ENCODE data around the gene DENND5A.
A peak's percentile ranks its signal among the peaks of the same experiment; 100 is the strongest.

Gene DENND5A

DNA sequence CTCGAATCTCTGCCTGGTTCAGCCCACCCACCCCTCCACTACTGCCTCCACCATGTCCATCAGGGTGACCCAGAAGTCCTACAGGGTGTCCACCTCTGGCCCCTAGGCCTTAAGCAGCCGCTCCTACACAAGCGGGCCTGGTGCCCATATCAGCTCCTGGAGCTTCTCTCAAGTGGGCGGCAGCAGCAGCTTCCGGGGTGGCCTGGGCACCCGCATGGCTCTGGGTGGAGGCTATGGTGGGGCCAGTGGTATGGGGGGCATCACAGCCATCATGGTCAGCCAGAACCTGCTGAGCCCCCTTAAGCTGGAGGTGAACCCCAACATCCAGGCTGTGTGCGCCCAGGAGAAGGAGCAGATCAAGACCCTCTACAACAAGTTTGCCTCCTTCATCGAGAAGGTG, 170.7 kb downstream of the DENND5A start:
- Histone ChIP-seq H3K9me3 (no peaks in the 10 kb centered on the region), H3K4me2 (no peak overlapping the region), H3K4me1 (peaks cover 5% of the 10 kb centered on the region; the same call in 1 of the 2 replicates), H3K27ac (no peak overlapping the region), H3K27me3 (peaks cover 51% of the 10 kb centered on the region), H4K20me1 (peaks cover 21% of the 10 kb centered on the region; the same call in 1 of the 2 replicates), H3K9ac (no peak overlapping the region), H3K4me3 (no peak overlapping the region), H3K36me3 (no peaks in the 10 kb centered on the region)
- TF ChIP-seq Cebpa-rat (IDR thresholded peaks at IDR 0.05): no peak

DNA sequence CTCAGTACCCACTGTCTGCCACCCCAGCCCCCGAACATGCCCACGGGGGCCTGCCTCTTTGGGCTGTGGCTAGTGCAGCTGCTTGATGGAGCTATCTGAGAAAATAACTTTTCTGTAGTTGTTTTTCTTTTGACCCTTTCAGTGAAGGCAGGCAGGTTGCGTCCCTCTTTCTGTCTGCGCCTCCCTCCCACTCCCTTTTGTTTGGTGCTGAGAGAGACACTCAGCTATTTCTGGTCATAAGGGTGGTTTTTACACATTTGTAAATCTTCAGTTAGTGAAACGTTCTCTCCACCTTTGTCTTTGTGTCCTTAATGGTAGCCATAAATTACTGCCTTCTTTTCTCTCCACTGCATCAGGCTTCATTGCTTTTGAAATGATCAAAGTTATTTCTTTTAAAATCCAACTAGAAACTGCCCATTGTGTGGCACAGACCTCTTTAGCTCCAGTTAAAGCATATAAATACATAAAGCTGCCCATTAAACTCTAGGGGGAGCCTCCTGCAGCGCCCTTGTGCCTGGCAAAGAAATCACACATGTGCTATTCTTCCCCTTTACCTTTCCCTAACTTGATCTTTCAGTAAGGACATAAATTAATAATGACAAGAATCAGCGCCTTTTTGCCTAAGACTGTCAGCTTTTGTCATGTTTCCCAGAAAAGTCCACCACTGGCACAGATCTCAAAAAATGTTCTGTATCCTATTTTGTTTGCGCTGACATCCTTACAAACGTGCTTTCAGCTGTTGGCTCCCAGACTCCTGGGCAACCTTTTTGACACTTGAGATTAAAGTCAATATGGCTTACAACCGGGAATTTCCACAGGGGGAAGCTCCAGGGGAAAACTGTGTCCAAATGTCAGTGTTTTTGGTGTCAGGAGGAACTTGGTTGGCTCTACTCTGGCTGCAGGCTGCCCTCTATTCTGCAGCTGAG, 172.0 kb downstream of the DENND5A start:
- TF ChIP-seq Cebpa-rat (IDR thresholded peaks at IDR 0.05): no peak
- peaks cover 64% of the 10 kb centered on the region for H3K27me3 ChIP-seq
- peaks cover 5% of the 10 kb centered on the region; the same call in 1 of the 2 replicates for H3K4me1 ChIP-seq
- H3K4me2 ChIP-seq: no peak overlapping the region
- no peak overlapping the region for H3K9ac ChIP-seq
- no peaks in the 10 kb centered on the region for H3K9me3 ChIP-seq
- no peaks in the 10 kb centered on the region for H3K36me3 ChIP-seq
- peaks cover 21% of the 10 kb centered on the region; the same call in 1 of the 2 replicates for H4K20me1 ChIP-seq
- no peak overlapping the region for H3K4me3 ChIP-seq
- no peak overlapping the region for H3K27ac ChIP-seq

GRCh38 chr11:9092072-9092471, 173.1 kb downstream of the DENND5A start:
- Histone ChIP-seq H3K9me3 (no peaks in the 10 kb centered on the region), H3K4me2 (peak overlapping the region; percentile 78), H4K20me1 (peaks cover 21% of the 10 kb centered on the region; the same call in 1 of the 2 replicates), H3K36me3 (no peaks in the 10 kb centered on the region), H3K27ac (no peak overlapping the region), H3K9ac (no peak overlapping the region), H3K27me3 (peaks cover 65% of the 10 kb centered on the region), H3K4me1 (peaks cover 5% of the 10 kb centered on the region; the same call in 1 of the 2 replicates), H3K4me3 (no peak overlapping the region)
- TF ChIP-seq Cebpa-rat (IDR thresholded peaks at IDR 0.05): no peak

DNA sequence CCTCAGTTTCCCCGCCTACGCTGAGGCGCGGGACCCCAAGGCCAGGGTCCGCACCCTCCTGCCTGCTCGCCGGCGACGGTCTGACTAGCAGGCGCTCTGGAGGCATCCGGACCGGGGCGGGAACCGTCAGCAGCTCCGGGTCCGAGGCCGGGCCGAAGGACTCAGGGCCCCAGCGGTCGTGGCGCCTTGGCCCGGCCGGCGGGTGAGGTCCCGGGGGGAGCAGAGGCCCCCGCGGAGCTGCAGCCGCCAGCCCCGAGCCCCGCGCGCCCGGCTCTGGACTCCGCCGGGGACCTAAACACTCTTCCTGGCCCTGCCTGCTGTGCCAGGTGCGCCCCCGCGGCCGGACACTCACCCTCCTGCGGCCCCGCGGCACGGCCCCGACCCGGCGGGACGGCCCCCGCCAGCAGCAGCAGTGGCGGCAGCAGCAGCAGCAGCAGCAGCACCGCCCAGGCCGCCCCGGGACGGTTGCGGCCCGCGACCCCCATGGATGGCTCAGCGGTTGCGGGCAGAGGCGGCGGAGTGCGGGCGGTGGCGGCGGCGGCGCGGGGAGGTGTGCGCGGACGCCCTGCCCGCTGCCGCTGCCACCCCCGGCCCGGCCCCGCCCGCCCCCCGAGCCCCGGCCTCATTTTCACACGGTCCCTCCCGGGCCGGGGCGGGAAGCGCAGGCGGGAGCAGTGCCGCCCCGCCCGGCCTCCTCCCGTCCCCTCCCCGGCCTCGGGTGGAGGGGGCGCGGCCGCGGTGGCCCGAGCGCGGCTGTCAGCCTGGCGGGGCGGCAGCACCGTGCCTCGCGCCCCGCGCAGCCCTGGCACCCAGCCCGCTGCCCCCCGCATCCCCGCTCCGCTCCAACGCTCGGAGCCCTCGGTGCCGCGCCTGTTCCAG, 173.9 kb downstream of the DENND5A start, which contains the start of gene SCUBE2:
Gene SCUBE2, minus strand, starts transcription at position 556 of the 879 bp plus-strand sequence. Its CDS starts 71 bp downstream, at position 485.
- no peak within 1 kb of the TSS for H3K9ac ChIP-seq
- H3K4me2 ChIP-seq: peak within 1 kb of the TSS; percentile 78
- no peaks in the 10 kb centered on the region for H3K36me3 ChIP-seq
- H3K4me3 ChIP-seq: peak within 1 kb of the TSS; percentile 63
- peaks cover 5% of the 10 kb centered on the region; the same call in 1 of the 2 replicates for H3K4me1 ChIP-seq
- H3K27me3 ChIP-seq: peaks cover 65% of the 10 kb centered on the region
- no peaks in the 10 kb centered on the region for H3K9me3 ChIP-seq
- H3K27ac ChIP-seq: no peak within 1 kb of the TSS
- peaks cover 21% of the 10 kb centered on the region; the same call in 1 of the 2 replicates for H4K20me1 ChIP-seq
- TF ChIP-seq Cebpa-rat (IDR thresholded peaks at IDR 0.05): no peak

GRCh38 chr11:9090488-9091043, 174.6 kb downstream of the DENND5A start:
- Histone ChIP-seq H3K4me1 (peaks cover 5% of the 10 kb centered on the region; the same call in 1 of the 2 replicates), H3K4me2 (peak overlapping the region; percentile 78; the same call in 1 of the 2 replicates), H3K4me3 (peak overlapping the region; percentile 63), H3K27me3 (peaks cover 65% of the 10 kb centered on the region), H3K9me3 (no peaks in the 10 kb centered on the region), H3K36me3 (no peaks in the 10 kb centered on the region), H3K27ac (no peak overlapping the region), H3K9ac (no peak overlapping the region), H4K20me1 (peaks cover 21% of the 10 kb centered on the region; the same call in 1 of the 2 replicates)
- TF ChIP-seq Cebpa-rat (IDR thresholded peaks at IDR 0.05): no peak

DNA sequence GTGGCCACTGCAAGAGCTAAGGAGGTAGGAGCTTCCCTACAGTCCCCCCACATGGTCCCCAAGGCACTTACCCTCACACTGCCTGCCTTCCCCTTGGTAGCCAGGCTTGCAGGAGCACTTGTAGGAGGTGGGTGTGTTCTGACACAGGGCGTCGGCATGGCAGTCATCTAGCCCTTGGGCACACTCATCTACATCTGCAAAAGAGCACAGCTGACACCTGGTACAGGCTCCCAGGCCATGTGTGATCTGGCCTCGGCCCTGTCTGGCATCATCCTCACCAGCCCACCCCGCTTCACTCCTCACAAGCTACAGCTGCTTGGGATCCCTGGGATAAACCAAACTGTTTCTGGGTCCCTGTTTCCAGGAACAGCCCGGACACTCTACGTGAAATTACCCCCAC, 175.5 kb downstream of the DENND5A start:
- Histone ChIP-seq H3K9ac (no peak overlapping the region), H3K36me3 (no peaks in the 10 kb centered on the region), H3K4me2 (no peak overlapping the region), H3K27ac (no peak overlapping the region), H3K9me3 (no peaks in the 10 kb centered on the region), H4K20me1 (peaks cover 21% of the 10 kb centered on the region; the same call in 1 of the 2 replicates), H3K27me3 (peaks cover 64% of the 10 kb centered on the region), H3K4me1 (peaks cover 5% of the 10 kb centered on the region; the same call in 1 of the 2 replicates), H3K4me3 (no peak overlapping the region)
- TF ChIP-seq Cebpa-rat (IDR thresholded peaks at IDR 0.05): no peak

- Histone ChIP-seq H3K4me3 (no peak overlapping the region), H3K9ac (no peak overlapping the region), H4K20me1 (peaks cover 21% of the 10 kb centered on the region; the same call in 1 of the 2 replicates), H3K27ac (no peak overlapping the region), H3K4me1 (peaks cover 5% of the 10 kb centered on the region; the same call in 1 of the 2 replicates), H3K4me2 (no peak overlapping the region), H3K9me3 (no peaks in the 10 kb centered on the region), H3K27me3 (peaks cover 60% of the 10 kb centered on the region), H3K36me3 (no peaks in the 10 kb centered on the region)
- no peak for TF ChIP-seq Cebpa-rat (IDR thresholded peaks at IDR 0.05)
Measured at GRCh38 chr11:9089061-9089460, 176.1 kb downstream of the DENND5A start.

Measured in BLaER1 (cell line).